Activated CD4-positive, alpha-beta T cell treated with anti-CD3 and anti-CD28 coated beads, Interleukin-2, amount 10 ng/mL, durations not matched to agents 7 days and 5 days (primary cell): ENCODE results near the gene ST8SIA6. TPM values are rescaled to one million over a fixed set of nuclear protein-coding genes. Genes with fewer than 3 reads are reported as not detected.

Experiments used
- CTCF ChIA-PET: fragments of 350-600 bp; sonication (Branson Sonifier 250); formaldehyde crosslinking; loops from one replicate; lab custom pipeline; 2021; ENCODE audit warnings: antibody characterized with exemption; lab: Charles Lee
- POLR2A ChIA-PET: fragments of 350-600 bp; sonication (Branson Sonifier 250); formaldehyde crosslinking; loops from one replicate; lab custom pipeline; 2021; ENCODE audit warnings: antibody characterized with exemption; lab: Charles Lee
- DNase-seq: peaks from one replicate; pipeline ENCODE4 v3.0.0-alpha.2; 2020
- H3K27ac Mint-ChIP-seq: one replicate; pipeline ENCODE4 v1.8.0; 2021; ENCODE audit warnings: mild to moderate bottlenecking, moderate library complexity, mixed read lengths
- H3K27me3 Mint-ChIP-seq: one replicate; pipeline ENCODE4 v1.8.0; 2021; ENCODE audit warnings: mixed read lengths
- H3K36me3 Mint-ChIP-seq: one replicate; pipeline ENCODE4 v1.8.0; 2021; ENCODE audit warnings: low read depth, mixed read lengths
- H3K4me1 Mint-ChIP-seq: one replicate; pipeline ENCODE4 v1.8.0; 2021; ENCODE audit warnings: mixed read lengths
- H3K4me3 Mint-ChIP-seq: one replicate; pipeline ENCODE4 v1.8.0; 2021; ENCODE audit warnings: mild to moderate bottlenecking, moderate library complexity, mixed read lengths
- H3K9me3 Mint-ChIP-seq: one replicate; pipeline ENCODE4 v1.8.0; 2021; ENCODE audit warnings: mixed read lengths
- total RNA-seq, 2 experiments: library from RNA; stranded (reverse); gene quantifications; one replicate each; pipeline ENCODE4 v1.2.3, GENCODE V29; 2021

ST8SIA6 gene
- total RNA-seq, 2 experiments from 2014 or later, result 0.15 to 0.20 TPM

- Mint-ChIP-seq H3K9me3 (no peaks in the 10 kb centered on the region), H3K27ac (no peak overlapping the region), H3K27me3 (peaks cover 5% of the 10 kb centered on the region), H3K4me3 (no peak overlapping the region), H3K4me1 (no peaks in the 10 kb centered on the region), H3K36me3 (no peaks in the 10 kb centered on the region)
- ChIA-PET POLR2A (no interaction called here), CTCF (no interaction called here)
- DNase-seq, result no peak
Measured at GRCh38 chr10:17365402-17365801, 89.0 kb downstream of the ST8SIA6 start.

GRCh38 chr10:17358461-17358860 lies 95.9 kb downstream of the ST8SIA6 start:
- H3K4me3 Mint-ChIP-seq, result no peak overlapping the region
- H3K27ac Mint-ChIP-seq, result no peak overlapping the region
- no peak for DNase-seq
- no peaks in the 10 kb centered on the region for H3K9me3 Mint-ChIP-seq
- H3K36me3 Mint-ChIP-seq, result no peaks in the 10 kb centered on the region
- H3K27me3 Mint-ChIP-seq, result peaks cover 19% of the 10 kb centered on the region
- ChIA-PET CTCF (interaction anchor here (0.7 kb wide), 1 partner anchor 1639 kb away, joined by 3 read pairs; no protein-coding TSS in a partner anchor), POLR2A (no interaction called here)
- H3K4me1 Mint-ChIP-seq, result no peaks in the 10 kb centered on the region

- no peak overlapping the region for H3K27ac Mint-ChIP-seq
- H3K27me3 Mint-ChIP-seq, result peaks cover 19% of the 10 kb centered on the region
- no peak overlapping the region for H3K4me3 Mint-ChIP-seq
- no peaks in the 10 kb centered on the region for H3K4me1 Mint-ChIP-seq
- no peaks in the 10 kb centered on the region for H3K9me3 Mint-ChIP-seq
- no peaks in the 10 kb centered on the region for H3K36me3 Mint-ChIP-seq
- CTCF ChIA-PET, result interaction anchor here (0.7 kb wide), 1 partner anchor 1639 kb away, joined by 3 read pairs; no protein-coding TSS in a partner anchor
- DNase-seq, result no peak
- POLR2A ChIA-PET, result no interaction called here
Measured at GRCh38 chr10:17357781-17358180, 96.6 kb downstream of the ST8SIA6 start.

GRCh38 chr10:17356820-17357219 lies 97.6 kb downstream of the ST8SIA6 start:
- ChIA-PET POLR2A (no interaction called here), CTCF (no interaction called here)
- no peaks in the 10 kb centered on the region for H3K9me3 Mint-ChIP-seq
- H3K27ac Mint-ChIP-seq, result no peak overlapping the region
- H3K4me3 Mint-ChIP-seq, result no peak overlapping the region
- DNase-seq, result no peak
- no peaks in the 10 kb centered on the region for H3K36me3 Mint-ChIP-seq
- no peaks in the 10 kb centered on the region for H3K4me1 Mint-ChIP-seq
- peaks cover 19% of the 10 kb centered on the region for H3K27me3 Mint-ChIP-seq

GRCh38 chr10:17354781-17355180 lies 99.6 kb downstream of the ST8SIA6 start:
- Mint-ChIP-seq H3K27ac (no peak overlapping the region), H3K36me3 (no peaks in the 10 kb centered on the region), H3K4me3 (no peak overlapping the region), H3K9me3 (peaks cover 3% of the 10 kb centered on the region), H3K4me1 (no peaks in the 10 kb centered on the region), H3K27me3 (peaks cover 23% of the 10 kb centered on the region)
- DNase-seq, result no peak
- CTCF ChIA-PET, result no interaction called here
- POLR2A ChIA-PET, result no interaction called here

GRCh38 chr10:17353568-17354300 lies 100.7 kb downstream of the ST8SIA6 start:
- Mint-ChIP-seq H3K36me3 (no peaks in the 10 kb centered on the region), H3K27ac (no peak overlapping the region), H3K4me1 (no peaks in the 10 kb centered on the region), H3K9me3 (peaks cover 3% of the 10 kb centered on the region), H3K4me3 (no peak overlapping the region), H3K27me3 (peaks cover 23% of the 10 kb centered on the region)
- no peak for DNase-seq
- CTCF ChIA-PET, result no interaction called here
- POLR2A ChIA-PET, result no interaction called here

- no peak overlapping the region for H3K27ac Mint-ChIP-seq
- CTCF ChIA-PET, result interaction anchor here (0.5 to 1.5 kb wide), 4 partner anchors 12 to 580 kb away, joined by 3 read pairs; no protein-coding TSS in a partner anchor
- H3K9me3 Mint-ChIP-seq, result peaks cover 3% of the 10 kb centered on the region
- DNase-seq, result no peak
- H3K4me1 Mint-ChIP-seq, result no peaks in the 10 kb centered on the region
- H3K36me3 Mint-ChIP-seq, result no peaks in the 10 kb centered on the region
- H3K4me3 Mint-ChIP-seq, result no peak overlapping the region
- peaks cover 16% of the 10 kb centered on the region for H3K27me3 Mint-ChIP-seq
- POLR2A ChIA-PET, result no interaction called here
Measured at GRCh38 chr10:17352583-17352982, 101.8 kb downstream of the ST8SIA6 start.

- ChIA-PET CTCF (interaction anchor here (1.5 kb wide), 1 partner anchor 13 kb away, joined by 3 read pairs; no protein-coding TSS in a partner anchor), POLR2A (no interaction called here)
- Mint-ChIP-seq H3K4me1 (no peaks in the 10 kb centered on the region), H3K27ac (no peak overlapping the region), H3K36me3 (no peaks in the 10 kb centered on the region), H3K4me3 (no peak overlapping the region), H3K9me3 (peaks cover 3% of the 10 kb centered on the region), H3K27me3 (peaks cover 15% of the 10 kb centered on the region)
- DNase-seq, result no peak
Measured at GRCh38 chr10:17351506-17351905, 102.9 kb downstream of the ST8SIA6 start.

GRCh38 chr10:17349717-17350116 lies 104.7 kb downstream of the ST8SIA6 start:
- Mint-ChIP-seq H3K27ac (no peak overlapping the region), H3K36me3 (no peaks in the 10 kb centered on the region), H3K4me3 (no peak overlapping the region), H3K9me3 (peaks cover 3% of the 10 kb centered on the region), H3K4me1 (no peaks in the 10 kb centered on the region), H3K27me3 (peaks cover 12% of the 10 kb centered on the region)
- ChIA-PET CTCF (no interaction called here), POLR2A (no interaction called here)
- DNase-seq, result no peak

GRCh38 chr10:17348501-17349349 lies 105.7 kb downstream of the ST8SIA6 start:
- ChIA-PET CTCF (interaction anchor here (0.5 kb wide), 1 partner anchor 154 kb away, joined by 3 read pairs; no protein-coding TSS in a partner anchor), POLR2A (no interaction called here)
- Mint-ChIP-seq H3K36me3 (no peaks in the 10 kb centered on the region), H3K4me3 (no peak overlapping the region), H3K27me3 (peaks cover 5% of the 10 kb centered on the region), H3K4me1 (no peaks in the 10 kb centered on the region), H3K9me3 (peaks cover 3% of the 10 kb centered on the region), H3K27ac (no peak overlapping the region)
- no peak for DNase-seq

GRCh38 chr10:17348011-17348500 lies 106.3 kb downstream of the ST8SIA6 start:
- Mint-ChIP-seq H3K4me1 (no peaks in the 10 kb centered on the region), H3K4me3 (no peak overlapping the region), H3K9me3 (peaks cover 3% of the 10 kb centered on the region), H3K27me3 (peaks cover 4% of the 10 kb centered on the region), H3K36me3 (no peaks in the 10 kb centered on the region), H3K27ac (no peak overlapping the region)
- ChIA-PET POLR2A (no interaction called here), CTCF (interaction anchor here (0.5 kb wide), 1 partner anchor 154 kb away, joined by 3 read pairs; no protein-coding TSS in a partner anchor)
- DNase-seq, result no peak

- ChIA-PET POLR2A (no interaction called here), CTCF (no interaction called here)
- no peaks in the 10 kb centered on the region for H3K4me1 Mint-ChIP-seq
- no peak overlapping the region for H3K4me3 Mint-ChIP-seq
- H3K9me3 Mint-ChIP-seq, result peaks cover 13% of the 10 kb centered on the region
- H3K27me3 Mint-ChIP-seq, result no peaks in the 10 kb centered on the region
- H3K27ac Mint-ChIP-seq, result no peak overlapping the region
- no peak for DNase-seq
- no peaks in the 10 kb centered on the region for H3K36me3 Mint-ChIP-seq
Measured at GRCh38 chr10:17344206-17344605, 110.2 kb downstream of the ST8SIA6 start.

- POLR2A ChIA-PET, result no interaction called here
- no peak for DNase-seq
Measured at GRCh38 chr10:17343118-17343517, 111.3 kb downstream of the ST8SIA6 start.

More at GRCh38 chr10:17343118-17343517, 111.3 kb downstream of the ST8SIA6 start:
- Mint-ChIP-seq H3K9me3 (peaks cover 13% of the 10 kb centered on the region), H3K4me1 (no peaks in the 10 kb centered on the region), H3K4me3 (no peak overlapping the region), H3K27ac (no peak overlapping the region), H3K36me3 (no peaks in the 10 kb centered on the region), H3K27me3 (no peaks in the 10 kb centered on the region)
- CTCF ChIA-PET, result no interaction called here
